ENCODE results near the gene RFK.

Gene RFK

GRCh38 chr9:76419782-76420380 is 25.7 kb upstream of the RFK start:
- TF ChIP-seq, protein P1, sequence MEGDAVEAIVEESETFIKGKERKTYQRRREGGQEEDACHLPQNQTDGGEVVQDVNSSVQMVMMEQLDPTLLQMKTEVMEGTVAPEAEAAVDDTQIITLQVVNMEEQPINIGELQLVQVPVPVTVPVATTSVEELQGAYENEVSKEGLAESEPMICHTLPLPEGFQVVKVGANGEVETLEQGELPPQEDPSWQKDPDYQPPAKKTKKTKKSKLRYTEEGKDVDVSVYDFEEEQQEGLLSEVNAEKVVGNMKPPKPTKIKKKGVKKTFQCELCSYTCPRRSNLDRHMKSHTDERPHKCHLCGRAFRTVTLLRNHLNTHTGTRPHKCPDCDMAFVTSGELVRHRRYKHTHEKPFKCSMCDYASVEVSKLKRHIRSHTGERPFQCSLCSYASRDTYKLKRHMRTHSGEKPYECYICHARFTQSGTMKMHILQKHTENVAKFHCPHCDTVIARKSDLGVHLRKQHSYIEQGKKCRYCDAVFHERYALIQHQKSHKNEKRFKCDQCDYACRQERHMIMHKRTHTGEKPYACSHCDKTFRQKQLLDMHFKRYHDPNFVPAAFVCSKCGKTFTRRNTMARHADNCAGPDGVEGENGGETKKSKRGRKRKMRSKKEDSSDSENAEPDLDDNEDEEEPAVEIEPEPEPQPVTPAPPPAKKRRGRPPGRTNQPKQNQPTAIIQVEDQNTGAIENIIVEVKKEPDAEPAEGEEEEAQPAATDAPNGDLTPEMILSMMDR (conservative IDR thresholded peaks at IDR 0.05; ENCODE audit: low read depth, low read length): peak; percentile 75
- peak; percentile 44 for DNase-seq (ENCODE audit: low read depth)

DNA sequence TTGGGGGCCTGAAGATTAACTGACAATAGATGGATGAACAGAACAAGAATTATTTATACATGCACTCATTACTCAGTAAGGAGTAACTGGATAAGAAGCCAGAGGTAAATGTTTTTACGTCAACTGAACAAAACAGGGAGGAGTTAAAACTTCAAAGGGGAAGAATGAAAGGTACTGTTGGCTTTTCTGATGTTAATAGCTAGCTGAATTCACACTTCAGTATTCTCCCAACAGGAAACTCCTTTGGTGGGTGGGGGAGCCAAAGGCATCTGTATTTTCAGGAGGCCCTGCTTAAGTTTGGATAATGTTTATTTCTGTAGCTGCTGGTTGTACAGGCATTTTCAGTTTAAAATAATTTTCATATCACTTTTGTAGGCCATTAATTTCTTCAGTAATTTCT is 23.2 kb upstream of the RFK start:
- no peak overlapping the region for H3K4me3 ChIP-seq (ENCODE audit: low read depth, low read length)
- TF ChIP-seq, protein P1 (conservative IDR thresholded peaks at IDR 0.05; ENCODE audit: low read depth, low read length): no peak
- DNase-seq (ENCODE audit: low read depth): no peak

More at GRCh38 chr9:76419782-76420380, 25.7 kb upstream of the RFK start:
- H3K4me3 ChIP-seq (ENCODE audit: low read depth, low read length): no peak overlapping the region

DNA sequence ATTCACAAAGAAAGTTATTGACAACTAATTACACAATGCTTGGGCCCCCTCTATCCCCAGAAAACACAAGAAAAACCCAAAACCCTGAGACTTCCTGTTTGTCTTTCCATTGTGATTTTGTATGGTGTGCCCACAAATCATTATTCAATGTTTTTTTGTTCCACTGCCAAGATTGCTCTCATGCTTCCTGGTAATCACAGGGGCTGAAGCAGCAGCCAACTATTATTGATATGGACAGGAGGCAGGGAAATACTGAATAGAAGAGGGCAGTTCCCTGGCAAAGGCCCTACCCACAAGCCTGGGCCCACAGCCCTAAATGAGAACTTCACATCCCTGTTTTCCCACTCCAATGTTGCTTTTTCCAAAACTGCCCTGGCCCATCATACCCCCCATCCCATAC is 21.5 kb upstream of the RFK start:
- DNase-seq (ENCODE audit: low read depth): peak; percentile 52
- H3K4me3 ChIP-seq (ENCODE audit: low read depth, low read length): no peak overlapping the region
- TF ChIP-seq, protein P1 (conservative IDR thresholded peaks at IDR 0.05; ENCODE audit: low read depth, low read length): no peak

DNA sequence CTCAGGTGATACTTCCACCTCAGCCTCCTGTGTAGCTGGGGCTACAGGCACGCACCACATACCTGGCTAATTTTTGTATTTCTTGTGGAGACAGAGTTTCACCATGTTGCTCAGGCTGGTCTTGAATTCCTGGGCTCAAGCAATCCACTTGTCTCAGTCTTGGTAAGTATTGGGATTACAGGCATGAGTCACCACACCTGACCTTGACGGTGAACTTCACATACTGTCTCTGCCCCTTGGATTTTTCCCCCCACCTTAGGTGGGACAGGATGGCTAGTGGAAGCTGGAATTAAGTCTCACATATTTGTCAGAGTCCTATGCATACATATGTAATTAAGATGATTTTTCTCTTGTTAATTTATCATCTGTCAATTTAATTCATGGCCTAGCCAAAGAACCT is 20.9 kb upstream of the RFK start:
- H3K4me3 ChIP-seq (ENCODE audit: low read depth, low read length): no peak overlapping the region
- TF ChIP-seq, protein P1 (conservative IDR thresholded peaks at IDR 0.05; ENCODE audit: low read depth, low read length): no peak
- DNase-seq (ENCODE audit: low read depth): peak; percentile 45

DNA sequence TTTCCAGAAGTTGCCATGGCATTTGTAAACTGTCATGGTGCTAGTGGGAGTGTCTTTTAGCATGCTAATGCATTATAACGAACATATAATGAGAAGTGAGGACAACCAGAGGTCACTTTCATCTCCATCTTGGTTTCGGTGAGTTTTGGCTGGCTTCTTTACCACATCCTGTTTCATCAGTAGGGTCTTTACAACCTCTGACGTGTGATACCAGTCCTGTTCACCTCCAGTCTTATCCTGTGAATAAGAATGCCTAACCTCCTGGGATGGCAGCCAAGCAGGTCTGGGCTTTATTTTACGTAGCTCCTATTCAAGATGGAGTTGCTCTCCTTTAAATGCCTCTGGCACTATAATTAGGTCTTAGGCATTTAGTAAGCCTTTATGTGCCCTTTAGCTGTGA is 20.4 kb upstream of the RFK start:
- no peak overlapping the region for H3K4me3 ChIP-seq (ENCODE audit: low read depth, low read length)
- peak; percentile 83 for DNase-seq (ENCODE audit: low read depth)
- TF ChIP-seq, protein P1 (conservative IDR thresholded peaks at IDR 0.05; ENCODE audit: low read depth, low read length): no peak

- TF ChIP-seq, protein P1 (conservative IDR thresholded peaks at IDR 0.05; ENCODE audit: low read depth, low read length): no peak
- no peak overlapping the region for H3K4me3 ChIP-seq (ENCODE audit: low read depth, low read length)
Observed at GRCh38 chr9:76413658-76414057, 19.4 kb upstream of the RFK start.

DNA sequence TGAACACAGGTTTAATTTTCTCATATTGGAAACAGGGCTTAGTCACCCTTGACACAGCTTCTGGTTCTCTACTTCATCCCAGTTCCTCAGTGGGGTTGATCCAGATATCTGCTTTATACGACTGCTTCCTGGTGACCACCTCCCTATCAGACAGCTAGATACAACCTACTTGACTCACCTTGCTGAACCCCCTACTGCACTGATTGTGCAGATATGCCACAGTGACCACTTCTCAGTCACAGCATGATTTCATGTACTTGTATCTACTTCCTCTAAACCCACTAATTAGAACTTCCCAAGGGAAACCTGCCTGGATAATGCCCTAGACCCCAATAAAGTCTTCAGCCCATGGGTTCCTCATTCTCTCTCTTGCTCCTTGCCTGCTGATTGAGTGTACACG is 18.4 kb upstream of the RFK start:
- DNase-seq (ENCODE audit: low read depth): no peak
- no peak overlapping the region for H3K4me3 ChIP-seq (ENCODE audit: low read depth, low read length)
- TF ChIP-seq, protein P1 (conservative IDR thresholded peaks at IDR 0.05; ENCODE audit: low read depth, low read length): no peak

More at GRCh38 chr9:76413658-76414057, 19.4 kb upstream of the RFK start:
- DNase-seq (ENCODE audit: low read depth): no peak
